Measurements from ENCODE around the gene PYGB.

Gene PYGB

DNA sequence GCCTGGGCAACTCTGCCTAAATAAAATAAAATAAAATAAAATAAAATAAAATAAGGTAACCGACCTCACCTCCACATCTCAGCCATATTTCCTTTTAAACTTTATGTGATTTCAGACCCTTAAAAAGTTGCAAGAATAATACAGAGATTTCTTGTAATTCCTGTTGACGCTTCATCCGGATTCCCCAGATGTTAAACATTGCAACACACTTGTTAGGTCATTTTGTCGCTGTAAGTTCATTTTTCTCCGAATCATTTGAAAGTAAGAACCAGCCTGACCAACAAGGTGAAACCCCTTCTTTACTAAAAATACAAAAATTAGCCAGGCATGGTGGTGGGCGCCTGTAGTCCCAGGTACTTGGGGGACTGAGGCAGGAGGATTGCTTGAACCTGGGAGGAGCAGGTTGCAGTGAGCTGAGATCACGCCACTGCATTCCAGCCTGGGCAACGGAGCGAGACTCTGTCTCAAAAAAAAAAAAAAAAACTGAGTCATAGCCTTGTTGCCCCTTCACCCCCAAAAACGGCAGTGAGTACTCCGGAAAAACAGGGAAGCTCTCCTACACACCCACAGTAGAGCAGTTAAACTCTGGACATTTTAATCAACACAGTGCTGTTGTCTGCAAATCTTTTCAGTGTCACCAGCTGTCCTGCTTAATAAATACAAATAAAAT, 5.9 kb downstream of the PYGB start:
- TF ChIP-seq, protein P1, sequence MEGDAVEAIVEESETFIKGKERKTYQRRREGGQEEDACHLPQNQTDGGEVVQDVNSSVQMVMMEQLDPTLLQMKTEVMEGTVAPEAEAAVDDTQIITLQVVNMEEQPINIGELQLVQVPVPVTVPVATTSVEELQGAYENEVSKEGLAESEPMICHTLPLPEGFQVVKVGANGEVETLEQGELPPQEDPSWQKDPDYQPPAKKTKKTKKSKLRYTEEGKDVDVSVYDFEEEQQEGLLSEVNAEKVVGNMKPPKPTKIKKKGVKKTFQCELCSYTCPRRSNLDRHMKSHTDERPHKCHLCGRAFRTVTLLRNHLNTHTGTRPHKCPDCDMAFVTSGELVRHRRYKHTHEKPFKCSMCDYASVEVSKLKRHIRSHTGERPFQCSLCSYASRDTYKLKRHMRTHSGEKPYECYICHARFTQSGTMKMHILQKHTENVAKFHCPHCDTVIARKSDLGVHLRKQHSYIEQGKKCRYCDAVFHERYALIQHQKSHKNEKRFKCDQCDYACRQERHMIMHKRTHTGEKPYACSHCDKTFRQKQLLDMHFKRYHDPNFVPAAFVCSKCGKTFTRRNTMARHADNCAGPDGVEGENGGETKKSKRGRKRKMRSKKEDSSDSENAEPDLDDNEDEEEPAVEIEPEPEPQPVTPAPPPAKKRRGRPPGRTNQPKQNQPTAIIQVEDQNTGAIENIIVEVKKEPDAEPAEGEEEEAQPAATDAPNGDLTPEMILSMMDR (IDR thresholded peaks at IDR 0.05; ENCODE audit: borderline replicate concordance, insufficient read depth, low read depth, low read length), result no peak
- no peak overlapping the region for H3K4me3 ChIP-seq (ENCODE audit: low read depth, low read length)

DNA sequence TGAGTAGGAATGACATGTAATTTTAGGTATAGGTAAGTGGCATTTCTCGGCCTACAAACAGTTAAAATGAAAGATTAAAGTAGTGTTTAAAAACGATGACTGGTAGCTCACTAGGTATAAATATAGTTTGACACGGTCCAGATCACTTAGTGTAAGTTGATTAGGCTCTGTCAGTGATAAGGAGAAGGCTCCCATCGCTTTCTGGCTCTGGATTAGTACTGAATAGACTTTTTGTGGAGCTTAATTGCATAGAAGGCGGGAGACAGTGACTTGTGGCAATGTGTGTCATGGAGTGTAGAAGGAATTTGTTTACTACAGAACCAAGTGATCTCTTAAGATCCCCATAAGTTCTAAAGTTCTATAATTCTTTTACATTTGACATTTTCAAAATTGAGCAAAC, 6.7 kb downstream of the PYGB start:
- TF ChIP-seq, protein P1 (IDR thresholded peaks at IDR 0.05; ENCODE audit: borderline replicate concordance, insufficient read depth, low read depth, low read length), result no peak

DNA sequence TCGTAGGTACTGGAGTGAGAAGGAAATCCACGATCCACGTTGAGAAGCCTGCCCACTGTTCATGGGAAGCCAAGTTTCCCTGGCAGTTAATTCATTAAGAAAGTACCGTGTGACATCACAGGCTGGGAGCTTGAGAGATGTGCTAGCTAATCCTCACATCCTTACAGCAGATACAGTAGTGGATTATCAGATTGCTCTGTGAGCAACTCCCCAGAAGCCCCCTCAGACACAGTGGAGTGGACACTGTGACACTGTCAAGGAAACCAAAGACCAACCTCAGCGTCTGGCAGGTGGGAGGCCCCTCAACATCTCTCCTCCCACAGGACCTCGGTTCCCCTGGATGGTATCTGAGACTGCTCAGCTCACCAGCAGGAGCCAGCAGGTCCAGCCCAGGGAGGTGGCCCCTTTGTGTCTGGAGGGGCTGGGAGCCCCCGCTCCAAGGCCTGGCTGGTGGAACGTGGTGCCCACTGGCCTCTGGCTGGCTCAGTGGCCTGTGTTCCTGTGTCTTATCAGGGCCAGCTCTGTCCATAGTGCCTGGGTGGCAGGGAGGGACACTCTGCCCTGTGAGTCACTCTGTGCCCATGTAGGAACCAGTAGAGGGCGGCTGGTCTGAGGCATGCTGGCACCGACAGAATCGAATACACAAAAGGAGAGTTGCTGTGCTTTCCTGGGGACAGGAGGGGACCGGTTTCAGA, 7.2 kb downstream of the PYGB start:
- no peak overlapping the region for H3K4me3 ChIP-seq (ENCODE audit: low read depth, low read length)
- TF ChIP-seq, protein P1 (IDR thresholded peaks at IDR 0.05; ENCODE audit: borderline replicate concordance, insufficient read depth, low read depth, low read length), result no peak

More for the DNA sequence above, 6.7 kb downstream of the PYGB start:
- no peak overlapping the region for H3K4me3 ChIP-seq (ENCODE audit: low read depth, low read length)

DNA sequence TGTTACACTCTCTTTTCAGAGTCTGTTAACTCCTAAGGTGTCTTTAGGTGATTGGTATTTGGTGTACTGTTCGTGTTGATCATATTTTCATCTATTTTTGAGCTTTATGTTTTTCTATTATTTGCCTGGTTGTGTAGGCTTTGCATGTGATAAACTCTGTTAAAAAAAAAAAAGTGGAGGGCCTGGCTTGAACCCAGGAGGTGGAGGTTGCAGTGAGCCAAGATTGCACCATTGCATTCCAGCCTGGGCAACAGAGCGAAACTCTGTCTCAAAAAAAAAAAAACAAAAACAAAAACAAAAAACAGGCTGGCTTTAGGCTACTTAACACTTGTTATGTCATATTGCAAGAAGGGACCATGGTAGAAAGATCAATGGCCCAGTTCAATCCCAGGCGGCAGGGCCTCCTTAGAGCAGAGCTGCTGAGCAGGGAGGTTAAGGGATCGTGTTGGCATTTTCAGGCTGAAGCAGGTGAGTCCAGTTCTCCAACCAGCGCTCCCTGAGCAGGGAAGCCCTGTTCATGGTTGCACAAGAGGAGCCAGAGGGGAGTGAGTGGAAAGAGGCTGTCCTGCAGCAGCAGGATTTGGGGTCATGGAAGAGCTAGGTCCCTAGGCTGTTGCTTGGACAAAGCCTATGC, 8.5 kb downstream of the PYGB start:
- H3K4me3 ChIP-seq (ENCODE audit: low read depth, low read length), result no peak overlapping the region
- TF ChIP-seq, protein P1 (IDR thresholded peaks at IDR 0.05; ENCODE audit: borderline replicate concordance, insufficient read depth, low read depth, low read length), result no peak

DNA sequence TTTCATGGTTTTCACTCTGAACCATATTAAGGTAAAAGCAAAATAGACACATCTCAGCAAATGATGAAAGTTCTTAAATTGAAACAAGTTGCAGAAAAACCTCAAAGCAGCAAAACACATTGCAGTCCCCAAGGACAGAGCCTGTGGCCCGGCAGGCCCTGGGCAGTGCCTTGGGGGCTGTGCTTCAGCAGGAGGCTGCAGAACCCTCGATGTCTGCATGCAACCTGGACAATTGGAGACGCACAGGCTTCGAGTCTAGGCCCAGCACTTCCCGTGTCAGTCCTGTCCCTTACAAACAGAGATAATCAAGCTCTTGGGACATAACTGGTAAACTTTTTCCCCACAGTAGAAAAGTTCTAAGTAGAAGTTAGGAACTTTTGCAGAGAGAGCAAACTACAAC, 9.2 kb downstream of the PYGB start:
- TF ChIP-seq, protein P1 (IDR thresholded peaks at IDR 0.05; ENCODE audit: borderline replicate concordance, insufficient read depth, low read depth, low read length), result no peak
- H3K4me3 ChIP-seq (ENCODE audit: low read depth, low read length), result no peak overlapping the region

DNA sequence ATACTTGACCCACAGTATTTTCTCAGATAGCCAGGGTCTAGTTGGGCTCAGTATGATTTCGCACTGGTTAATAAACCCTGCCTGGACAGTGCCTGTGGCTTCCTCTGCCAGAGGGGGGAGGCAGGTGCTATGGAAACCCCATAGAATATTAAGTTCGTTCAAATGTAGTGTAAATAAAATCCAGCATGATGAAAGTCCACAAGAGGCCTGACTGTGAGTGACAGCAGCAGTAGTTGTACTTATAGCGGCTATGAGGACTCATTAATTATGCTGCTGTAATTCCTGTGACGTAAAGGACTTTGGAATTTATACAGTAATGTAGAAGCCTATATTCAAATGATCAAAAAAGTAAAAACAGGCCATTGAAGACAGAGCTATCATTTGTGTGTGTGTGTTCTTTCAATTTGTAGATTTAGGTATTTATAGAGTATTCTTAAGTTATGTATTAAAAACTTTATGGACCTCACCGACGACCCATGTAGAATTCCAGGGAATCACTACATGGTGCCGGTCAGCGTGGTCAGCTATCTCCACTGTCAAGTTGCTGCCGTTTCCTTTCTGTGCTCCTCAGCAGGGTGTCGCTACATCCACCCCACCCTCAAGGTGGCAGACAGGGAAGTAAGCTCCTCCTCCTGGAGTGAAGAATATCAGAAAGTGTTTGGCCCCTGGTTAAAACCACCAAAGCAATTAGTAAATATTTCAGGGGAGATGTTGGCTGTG, 10.0 kb downstream of the PYGB start:
- no peak overlapping the region for H3K4me3 ChIP-seq (ENCODE audit: low read depth, low read length)

More for the DNA sequence above, 10.0 kb downstream of the PYGB start:
- TF ChIP-seq, protein P1 (IDR thresholded peaks at IDR 0.05; ENCODE audit: borderline replicate concordance, insufficient read depth, low read depth, low read length), result no peak

Measured in GM12875 (cell line).